GM19023 (cell line): Measurements from ENCODE around the gene LCE1F.

Experiments used
- ATAC-seq: cut with Tn5 transposase; IDR thresholded peaks from one replicate; pipeline ENCODE4 v1.9.1; 2021; ENCODE audit warnings: mild to moderate bottlenecking, moderate library complexity; ENCODE audit not compliant: unreplicated experiment

The LCE1F gene

DNA sequence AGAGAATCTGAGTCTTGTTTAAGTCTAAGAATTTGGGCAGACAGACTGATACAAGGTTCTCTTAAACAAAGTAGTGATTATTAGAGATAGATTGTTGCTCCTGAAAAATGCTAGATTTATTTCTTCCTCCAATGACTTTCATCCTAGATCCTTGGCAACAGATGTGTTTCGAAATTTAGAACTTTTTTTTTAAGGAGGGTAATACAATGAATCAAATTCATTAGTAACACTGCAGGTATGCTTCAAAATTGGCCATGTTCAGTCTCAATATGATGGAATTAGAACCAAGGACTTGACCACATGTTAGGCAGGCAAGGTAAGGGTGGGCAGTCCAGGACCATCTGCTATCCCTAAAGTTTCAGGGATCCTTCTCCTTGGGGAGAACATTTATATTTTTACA lies 4.5 kb upstream of the LCE1F start:
- no peak for ATAC-seq

DNA sequence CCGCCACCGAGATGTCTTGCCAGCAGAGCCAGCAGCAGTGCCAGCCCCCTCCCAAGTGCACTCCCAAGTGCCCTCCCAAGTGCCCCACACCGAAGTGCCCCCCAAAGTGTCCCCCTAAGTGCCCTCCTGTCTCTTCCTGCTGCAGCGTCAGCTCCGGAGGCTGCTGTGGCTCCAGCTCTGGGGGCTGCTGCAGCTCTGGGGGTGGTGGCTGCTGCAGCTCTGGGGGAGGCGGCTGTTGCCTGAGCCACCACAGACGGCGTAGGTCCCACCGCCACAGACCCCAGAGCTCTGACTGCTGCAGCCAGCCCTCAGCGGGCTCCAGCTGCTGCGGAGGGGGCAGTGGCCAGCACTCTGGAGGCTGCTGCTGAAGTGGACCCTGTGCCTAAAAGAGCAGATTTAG lies 1.4 kb downstream of the LCE1F start:
- no peak for ATAC-seq

DNA sequence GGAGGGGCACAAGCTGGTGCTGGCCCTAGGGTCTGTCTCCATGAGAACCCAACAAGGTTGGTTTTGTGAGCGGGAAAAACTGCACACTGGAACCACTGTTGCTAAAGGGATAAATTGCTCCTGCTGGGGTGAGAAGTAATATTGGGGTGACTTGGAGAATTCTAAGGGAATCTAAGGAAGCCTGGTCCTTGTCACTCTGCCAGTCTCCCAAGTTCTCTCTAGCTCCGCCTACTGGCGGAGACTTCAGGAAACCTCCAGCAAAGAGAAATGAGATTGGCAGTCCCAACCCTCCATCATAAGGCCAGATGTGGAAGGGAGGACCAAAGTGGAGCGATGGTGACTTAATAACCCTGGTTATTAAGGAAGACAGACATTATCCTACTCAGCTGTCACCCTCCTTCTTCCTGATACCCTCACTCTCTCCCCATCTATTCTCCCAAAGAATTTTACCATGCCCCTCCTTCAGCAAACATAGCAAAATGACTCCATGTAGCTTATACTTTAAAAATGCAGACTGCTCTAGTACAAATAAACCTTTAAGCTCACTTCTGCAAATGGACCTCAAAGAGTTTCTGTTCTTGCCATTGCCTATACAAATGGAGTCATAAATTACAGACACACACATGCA lies 2.7 kb downstream of the LCE1F start:
- ATAC-seq, result no peak

DNA sequence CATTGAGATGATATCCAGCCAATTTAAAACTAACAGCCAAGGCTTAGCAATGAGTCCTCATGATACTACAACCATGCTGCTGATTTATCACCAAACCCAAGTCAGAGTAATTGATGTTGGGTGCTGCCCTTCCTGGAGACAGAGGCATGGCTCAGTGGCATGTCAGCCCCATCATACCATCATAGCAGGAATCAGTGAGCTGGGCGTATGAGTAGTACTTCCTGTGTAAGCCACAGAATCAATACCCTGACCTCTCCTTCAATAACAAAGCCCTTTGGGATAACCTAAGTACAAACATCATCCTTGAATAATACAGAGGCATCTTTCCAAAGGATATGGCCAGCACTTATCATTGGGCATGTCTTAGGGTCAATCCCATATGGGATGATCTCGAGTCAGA lies 8.2 kb downstream of the LCE1F start:
- ATAC-seq, result no peak

DNA sequence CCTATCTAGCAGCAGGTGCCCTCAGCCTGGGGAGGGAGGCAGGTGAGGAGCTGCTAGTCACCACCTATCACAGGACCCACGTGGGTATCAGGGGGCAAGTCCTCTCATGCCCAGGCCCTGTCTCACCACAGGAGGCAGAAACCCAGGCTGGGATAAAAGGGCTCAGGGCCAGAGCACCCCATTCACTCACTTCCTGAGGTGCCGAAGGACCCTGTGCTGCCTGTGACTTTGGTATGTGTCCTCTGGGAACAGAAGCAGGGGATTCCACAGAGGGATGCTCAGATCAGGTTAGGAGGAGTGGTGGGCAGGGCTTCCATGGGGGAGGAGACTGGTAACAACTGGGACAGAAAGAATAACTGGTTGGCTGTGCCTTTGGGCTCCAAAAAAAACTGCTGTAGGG lies 11.1 kb downstream of the LCE1F start, which contains the start of gene LCE1E:
LCE1E (plus strand) TSS at position 181 of the 400 bp plus-strand sequence. CDS start 1,043 bp downstream, outside the sequence.
- no peak for ATAC-seq

DNA sequence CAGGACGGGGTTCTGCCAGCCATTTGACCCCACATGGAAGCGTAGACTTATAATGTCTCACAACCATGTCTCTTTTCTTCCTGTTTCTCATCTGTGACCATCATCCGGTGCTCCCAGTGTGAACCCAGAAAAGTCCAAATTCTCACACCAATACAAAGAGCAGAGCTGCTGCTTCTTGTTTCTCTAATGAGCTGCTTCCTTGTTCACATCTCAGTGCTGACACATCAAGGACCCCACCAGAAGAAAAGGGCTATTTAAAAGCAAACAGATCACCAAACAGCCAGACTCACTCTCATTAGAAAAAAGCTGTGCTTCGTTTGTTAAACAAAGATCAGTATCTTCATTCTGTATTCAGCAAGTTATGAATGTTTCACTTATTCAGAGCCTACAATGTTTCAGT lies 20.7 kb downstream of the LCE1F start:
- ATAC-seq, result no peak

DNA sequence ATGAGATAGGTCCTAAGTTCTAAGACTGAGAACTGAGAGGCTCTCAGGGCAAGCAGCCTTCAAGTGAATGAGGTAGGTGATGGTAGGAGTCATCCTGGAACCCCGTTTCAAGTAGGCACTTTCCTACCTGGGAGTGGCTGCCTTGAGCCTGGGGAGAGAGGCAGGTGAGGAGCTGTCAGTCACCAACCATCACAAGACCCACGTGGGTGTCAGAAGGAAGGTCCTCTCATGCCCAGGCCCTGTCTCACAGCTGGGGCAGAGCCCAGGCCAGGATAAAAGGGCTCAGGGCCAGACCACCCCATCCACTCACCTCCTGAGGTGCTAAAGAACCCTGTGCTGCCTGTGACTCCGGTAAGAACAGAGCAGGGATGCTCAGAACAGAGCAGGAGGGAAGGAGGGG lies 21.5 kb downstream of the LCE1F start, which contains the start of gene LCE1D:
LCE1D (plus strand) TSS at position 301 of the 400 bp plus-strand sequence. CDS start 1,074 bp downstream, outside the sequence.
- ATAC-seq, result no peak

DNA sequence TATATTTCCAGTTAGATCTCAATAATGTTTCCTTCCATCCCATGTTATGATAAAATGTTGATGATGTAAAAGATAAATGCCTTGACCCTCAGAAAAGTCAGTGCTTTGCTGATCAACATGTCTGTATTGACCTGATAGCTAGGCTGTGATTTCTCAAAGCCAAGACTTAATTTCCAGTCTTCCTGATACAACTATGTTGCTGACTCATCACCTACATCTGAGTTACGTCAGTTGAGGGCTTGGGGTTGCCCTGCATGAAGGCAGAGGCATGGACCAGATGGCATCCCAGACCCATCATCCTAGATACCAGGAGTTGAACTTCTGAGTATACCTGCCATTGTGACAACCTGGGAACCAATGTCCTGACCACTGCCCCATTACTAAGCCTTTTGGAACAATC lies 26.4 kb downstream of the LCE1F start:
- ATAC-seq, result no peak

DNA sequence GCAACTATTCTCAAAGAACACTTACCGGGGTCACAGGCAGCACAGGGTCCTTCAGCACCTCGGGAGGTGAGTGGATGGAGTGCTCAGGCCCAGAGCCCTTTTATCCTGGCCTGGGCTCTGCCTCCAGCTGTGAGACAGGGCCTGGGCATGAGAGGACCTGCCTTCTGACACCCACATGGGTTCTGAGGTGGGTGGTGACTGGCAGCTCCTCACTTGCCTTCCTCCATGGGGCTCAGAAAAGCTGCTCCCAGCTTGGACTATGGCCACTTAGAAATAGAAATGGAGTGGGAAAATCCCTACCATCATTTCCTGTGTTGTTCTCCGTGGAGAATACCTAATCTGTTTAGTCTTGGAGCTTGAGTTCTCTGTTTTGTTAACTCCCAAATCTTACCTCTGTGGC lies 31.6 kb downstream of the LCE1F start, which contains the start of gene LCE1C:
LCE1C (minus strand) TSS at position 76 of the 400 bp plus-strand sequence. CDS start 1,173 bp downstream, outside the sequence.
- ATAC-seq, result no peak

DNA sequence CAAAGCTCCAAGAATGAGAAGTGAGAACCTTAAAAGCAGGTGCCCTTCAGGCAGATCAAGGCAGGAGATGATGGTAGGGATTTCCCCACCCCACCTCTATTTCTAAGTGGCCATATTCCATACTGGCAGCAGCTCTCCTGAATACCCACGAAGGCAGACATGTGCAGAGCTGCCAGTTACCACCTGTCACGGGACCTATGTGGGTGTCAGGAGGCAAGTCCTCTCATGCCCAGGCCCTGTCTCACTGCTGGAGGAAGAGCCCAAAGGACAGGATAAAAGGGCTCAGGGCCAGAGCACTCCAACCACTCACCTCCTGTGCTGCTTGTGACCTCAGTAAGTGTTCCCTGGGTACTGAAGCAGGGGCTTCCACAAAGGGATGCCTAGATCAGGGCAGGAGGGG lies 36.1 kb downstream of the LCE1F start:
- ATAC-seq, result no peak

DNA sequence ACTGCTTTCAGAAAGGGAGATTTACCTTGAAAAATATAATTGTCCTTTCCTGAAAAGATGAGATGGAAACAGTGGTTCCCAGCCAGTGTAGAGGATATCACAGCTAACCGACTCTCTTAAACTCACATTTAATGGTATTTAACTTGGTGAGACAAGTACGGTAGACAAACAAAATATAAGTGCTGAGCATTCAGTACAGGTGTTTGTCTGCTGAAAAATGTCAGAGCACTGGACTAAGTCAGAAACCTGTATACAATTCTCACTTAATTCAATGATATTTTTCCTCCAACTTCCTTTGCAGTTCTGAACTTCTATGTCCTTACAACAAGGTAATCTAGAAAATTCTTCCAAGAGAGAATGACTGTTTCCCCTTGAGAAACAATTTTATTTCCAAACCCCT lies 36.7 kb downstream of the LCE1F start, which contains the start of gene LCE1B:
LCE1B (plus strand) TSS at position 301 of the 400 bp plus-strand sequence. CDS start 476 bp downstream, outside the sequence.
- no peak for ATAC-seq

DNA sequence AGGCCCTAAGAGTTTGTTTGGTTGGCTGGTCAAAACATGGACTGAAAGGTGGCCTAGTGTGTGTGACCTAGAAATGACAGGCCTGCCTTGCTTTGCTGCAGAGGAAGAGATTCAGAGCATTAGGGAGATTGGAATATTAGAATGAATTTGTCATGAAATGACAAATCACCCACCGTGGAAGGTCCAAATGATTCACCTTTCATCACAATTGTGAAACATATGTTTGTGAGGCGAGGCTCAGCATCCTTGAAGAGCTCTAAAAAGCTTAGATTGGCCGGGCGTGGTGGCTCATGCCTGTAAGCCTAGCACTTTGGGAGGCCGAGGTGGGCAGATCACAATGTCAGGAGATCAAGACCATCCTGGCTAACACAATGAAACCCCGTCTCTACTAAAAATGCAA lies 42.4 kb downstream of the LCE1F start:
- no peak for ATAC-seq

DNA sequence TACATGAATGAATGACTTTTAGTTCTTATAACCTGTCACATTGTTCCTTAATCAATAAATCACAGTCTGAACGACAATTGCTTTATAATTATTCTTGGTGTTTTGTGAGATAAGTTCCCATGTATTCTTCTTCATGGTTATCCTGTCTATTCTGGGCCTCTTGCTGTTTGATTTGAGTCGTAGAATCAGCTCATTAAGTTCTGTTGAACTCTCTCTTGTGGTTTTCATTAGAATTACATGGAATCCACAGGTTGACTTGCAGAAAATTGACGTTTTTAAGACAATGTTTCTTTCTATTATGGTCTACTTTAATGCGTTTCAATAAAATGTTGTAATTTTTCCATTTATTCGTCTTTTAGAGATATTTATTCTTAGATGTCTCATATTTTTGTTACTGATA lies 48.4 kb downstream of the LCE1F start:
- no peak for ATAC-seq

DNA sequence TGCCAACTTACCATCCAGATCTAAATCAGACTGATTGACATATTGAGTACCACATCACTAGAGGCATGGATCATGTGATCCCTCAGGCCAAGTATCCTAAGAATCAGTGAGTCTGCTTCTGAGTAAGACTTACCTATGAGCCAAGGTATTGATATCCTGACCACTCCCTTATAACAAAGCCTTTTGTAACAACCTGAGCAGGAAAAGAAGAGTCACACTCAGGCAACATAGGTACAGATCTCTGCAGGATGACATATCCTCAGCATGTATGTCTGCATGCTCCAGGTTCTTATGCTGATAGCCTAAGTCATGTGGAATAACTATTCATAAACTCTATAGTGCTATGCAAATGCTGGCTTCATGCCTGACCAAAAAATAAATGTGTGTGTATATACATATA lies 50.0 kb downstream of the LCE1F start:
- ATAC-seq, result no peak
